Activated naive CD4-positive, alpha-beta T cell treated with anti-CD3 and anti-CD28 coated beads, Interleukin-2, amount 50 U/mL, for 16 hours (primary cell): ENCODE measurements around the gene SMARCB1.

Experiments
- DNase-seq: peaks from one replicate; pipeline ENCODE4 v3.0.0-alpha.2; 2020

The SMARCB1 gene

DNA sequence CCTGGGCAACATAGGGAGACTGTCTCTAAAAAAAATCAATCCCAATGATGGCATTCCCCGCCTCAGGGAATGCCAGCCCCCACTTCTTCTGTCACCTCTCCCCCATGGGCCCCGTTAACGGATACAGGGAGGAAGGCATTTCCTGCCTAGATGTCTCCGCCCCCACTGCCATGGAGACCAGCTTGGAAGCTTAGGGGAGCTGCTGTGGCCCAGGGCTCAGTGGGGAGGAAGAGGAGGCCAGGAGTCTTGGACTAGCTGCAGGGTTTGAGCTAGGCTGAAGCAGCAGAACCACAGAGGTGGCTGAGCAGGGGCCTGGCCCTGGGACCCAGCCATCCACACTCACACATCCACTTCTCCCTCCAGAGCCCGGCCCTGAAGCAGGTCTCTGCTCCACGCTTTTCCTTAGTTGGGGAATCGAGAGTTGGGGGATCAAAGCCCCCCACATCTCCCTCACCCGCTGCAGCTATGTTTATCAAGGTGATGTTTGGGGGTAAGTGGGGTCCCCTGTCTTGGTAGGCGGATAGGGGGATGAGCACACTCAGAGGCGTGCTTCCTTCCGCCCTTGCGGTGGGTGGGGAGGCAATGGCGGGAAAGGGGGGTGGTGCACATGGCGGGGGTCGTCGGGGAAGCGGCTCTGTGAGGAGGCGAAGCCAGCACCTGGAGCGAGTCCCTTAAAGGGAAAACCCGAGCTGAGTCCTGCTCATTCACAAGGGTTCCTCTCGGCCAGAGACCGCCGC lies 23.8 kb upstream of the SMARCB1 start, which contains the start of gene C22orf15:
Gene C22orf15, plus strand, starts transcription at position 149 of the 737 bp plus-strand sequence. Its CDS starts 317 bp downstream, at position 466.
- DNase-seq, result peak; percentile 29

DNA sequence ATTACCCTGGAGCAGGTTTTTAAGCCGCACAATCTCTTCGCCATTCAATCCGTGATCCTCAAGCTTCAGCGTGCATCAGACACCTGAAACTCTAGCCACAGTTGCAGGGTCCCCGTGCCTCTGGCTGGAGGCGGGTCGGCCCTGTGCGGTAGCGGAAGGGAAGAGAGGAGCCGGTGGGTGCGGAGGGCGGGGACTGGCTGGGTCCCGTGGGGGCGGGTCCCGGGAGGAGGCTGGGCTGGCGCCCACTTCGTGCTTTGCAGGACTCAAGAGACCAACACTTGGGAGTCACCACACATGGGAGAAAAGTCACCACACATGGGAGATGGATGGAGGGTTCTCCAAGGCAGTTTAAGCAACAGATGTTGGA lies 23.2 kb upstream of the SMARCB1 start:
- peak; percentile 67 for DNase-seq

DNA sequence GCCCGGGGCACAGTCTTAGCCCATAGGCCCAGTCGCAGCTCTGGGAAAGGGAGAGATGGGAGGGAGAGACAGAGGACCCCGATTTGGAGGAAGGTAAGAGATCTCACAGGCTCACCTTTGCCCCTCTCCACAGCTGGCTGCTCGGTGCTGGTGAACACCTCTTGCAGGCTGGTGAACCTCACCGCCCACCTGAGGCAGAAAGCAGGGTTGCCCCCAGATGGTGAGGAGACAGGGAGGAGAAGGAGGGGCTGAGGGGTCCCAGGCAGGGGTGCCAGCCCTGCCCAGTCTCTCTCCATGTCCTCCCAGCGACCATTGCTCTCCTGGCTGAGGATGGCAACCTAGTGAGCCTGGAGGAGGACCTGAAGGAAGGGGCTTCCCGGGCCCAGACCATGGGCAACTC lies 22.8 kb upstream of the SMARCB1 start:
- no peak for DNase-seq

DNA sequence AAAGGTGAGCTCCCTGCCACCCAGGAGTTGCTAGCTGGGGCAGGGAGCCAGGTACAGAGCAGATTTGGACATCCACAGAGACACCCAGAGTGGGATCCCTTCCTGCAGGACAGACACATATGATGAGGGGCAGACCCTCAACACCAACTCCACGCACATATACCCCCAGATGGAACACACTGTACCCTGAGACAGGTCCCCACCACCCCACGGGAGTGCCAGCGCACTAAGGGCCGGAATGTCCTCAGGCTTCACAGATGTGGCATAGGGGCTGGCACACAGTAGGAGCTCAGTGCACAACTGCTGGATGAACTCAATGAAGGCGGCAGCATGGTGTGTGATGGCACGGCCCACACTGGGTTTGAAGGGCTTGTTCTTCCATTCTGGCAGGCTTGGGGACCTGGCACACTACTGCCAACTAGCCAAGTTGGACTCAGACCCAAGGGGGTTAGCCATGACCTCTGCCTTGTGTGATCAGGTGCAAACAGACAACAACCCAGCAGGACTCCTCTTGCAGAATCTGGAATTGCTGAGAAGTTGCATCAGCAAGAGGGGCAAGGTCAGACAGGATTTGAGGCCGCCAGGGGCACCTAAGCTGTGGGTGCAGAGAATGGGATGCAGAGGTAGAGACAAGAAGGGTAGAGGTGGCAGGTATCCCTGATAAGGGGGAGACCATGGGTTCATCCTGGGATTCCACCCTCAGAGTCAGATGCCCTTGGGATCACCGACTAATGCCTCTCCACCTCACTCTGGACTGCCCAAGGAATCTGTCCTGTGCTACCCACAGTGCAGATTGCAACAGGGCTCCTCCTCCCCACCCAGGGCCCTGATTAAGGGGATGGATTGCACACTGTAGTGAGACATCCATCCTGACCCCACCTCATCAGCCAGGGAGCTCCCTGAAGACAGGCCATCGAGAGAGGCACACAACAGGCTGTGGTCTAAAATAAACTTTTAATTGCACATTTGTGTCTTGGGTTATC lies 21.6 kb upstream of the SMARCB1 start:
- no peak for DNase-seq

- no peak for DNase-seq
Measured at GRCh38 chr22:23767303-23767672, 19.5 kb upstream of the SMARCB1 start.

DNA sequence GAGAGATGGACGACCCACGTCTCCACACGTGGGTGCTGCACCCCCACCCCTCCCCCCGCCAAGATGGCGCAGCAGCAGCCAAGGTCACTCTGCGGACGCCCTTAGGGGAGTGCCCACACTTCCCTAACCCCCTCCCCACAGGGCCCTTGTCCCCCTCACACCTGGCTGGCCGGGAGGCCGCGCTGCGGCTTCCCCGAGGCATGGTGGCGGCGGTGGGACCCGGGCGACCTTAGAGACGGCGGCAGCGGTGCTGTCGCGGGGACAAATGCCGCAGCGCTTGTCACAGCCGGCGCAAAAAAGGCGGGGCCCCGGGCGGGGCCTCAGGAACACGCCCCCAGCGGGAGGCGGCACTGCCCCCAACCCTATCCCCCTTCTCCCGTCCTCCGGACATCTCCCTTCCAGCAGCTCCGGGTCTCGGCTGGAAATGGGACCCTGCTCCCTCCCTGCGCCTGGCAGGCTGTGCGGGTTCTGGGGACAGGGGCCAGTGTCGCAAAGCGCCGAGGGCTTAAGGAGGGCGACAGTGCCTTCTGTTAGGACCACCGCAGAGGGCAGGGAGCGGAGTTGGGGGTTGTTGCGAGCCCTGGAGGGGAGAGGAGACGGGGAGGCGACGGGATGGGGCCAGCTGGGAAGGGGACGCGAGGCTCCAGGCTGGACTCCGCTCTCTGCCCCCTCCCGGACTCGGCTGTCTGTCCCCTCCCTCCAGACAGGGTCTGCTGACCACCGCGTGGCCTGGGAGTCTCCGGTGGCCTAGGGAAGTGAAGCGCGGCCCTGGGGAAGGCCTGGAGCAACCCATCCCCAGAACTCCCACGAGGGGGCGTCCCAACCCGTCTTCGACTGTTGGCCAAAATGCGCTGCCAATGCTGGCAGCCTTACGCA lies 18.9 kb upstream of the SMARCB1 start, which contains the start of gene CHCHD10:
Gene CHCHD10, minus strand, starts transcription at position 300 of the 876 bp plus-strand sequence. Its CDS starts 98 bp downstream, at position 202.
- DNase-seq, result peak; percentile 82

DNA sequence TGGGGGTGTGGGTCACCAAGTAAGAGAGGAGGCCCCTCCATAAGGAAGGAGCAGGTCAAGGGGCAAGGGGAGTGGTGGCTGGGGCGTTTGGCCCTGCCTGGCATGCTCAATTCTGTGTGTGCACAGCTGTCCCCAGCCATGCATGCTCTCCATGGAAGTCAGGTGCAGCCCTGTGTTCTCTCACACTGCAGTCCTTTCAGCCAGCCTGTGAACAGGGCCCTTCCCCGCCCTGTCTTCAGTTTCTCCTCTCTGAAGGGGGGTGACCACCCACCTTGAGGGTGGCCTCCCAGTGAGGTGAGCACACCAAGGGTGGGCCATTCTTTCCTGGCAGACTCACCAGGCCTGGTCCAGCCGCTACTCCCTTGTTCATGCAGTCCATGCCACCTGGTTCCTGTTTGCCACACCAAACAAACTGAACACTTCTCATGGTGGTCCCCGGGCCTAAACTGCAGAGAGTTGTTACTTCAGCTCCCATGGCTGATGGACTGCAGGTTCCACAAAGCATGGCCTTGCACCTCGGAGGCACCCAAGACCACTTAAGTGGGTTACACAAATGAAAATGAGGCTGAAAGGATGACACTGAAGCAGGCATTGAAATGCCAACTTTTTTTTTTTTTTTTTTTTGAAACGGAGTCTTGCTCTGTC lies 17.3 kb upstream of the SMARCB1 start:
- no peak for DNase-seq

DNA sequence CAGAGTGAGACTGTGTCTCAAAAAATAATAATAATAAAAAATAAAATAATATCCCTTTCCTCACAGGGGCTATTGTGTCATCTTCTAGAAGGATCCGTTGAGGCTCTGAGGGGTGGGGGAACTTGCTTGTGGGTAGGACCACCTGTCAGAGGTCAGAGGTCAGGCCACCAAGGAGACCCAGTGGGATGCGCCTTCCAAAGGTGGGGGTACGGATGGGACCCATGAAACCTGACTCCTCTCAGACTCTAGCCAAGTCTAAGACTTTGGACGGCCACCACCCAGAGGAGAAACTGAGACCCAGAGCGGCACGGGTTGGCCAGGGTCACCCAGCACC lies 14.5 kb upstream of the SMARCB1 start:
- DNase-seq, result no peak

GRCh38 chr22:23772649-23773473 lies 13.9 kb upstream of the SMARCB1 start, which contains the start of gene MMP11:
Gene MMP11 (plus strand): TSS chr22:23772849. CDS start chr22:23772871, 22 bp downstream.
- DNase-seq, result peak; percentile 61

DNA sequence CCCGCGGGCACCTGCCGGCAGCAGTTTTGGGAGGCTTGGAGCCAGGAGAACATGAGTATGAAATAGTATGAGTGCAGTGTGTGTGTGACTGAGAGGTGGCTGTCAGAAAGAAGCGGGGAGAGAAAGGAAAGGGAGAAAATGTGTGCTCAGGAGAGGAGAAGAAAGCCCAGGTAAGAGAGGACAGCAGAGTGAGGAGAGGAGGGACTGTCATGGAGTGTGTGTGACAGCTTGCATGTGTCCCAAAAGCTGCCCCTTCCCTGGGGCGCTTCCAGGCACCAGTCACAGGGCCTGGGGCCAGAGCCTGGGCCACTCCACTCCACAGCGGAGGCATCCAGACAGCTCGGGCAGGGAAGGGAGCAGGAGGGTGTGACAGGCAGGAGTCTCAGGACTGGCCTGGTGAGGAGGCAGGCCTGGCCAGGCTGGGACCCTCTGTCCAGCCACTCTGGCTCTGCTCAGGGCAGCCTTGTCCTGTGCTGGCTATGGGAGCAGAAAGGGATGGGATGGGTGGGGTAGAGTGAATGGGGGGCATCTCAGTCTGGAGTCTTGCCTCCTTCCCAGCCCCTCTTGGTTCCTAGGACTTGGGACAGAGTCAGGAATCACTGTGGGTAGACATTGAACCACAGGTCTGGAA lies 13.2 kb upstream of the SMARCB1 start:
- no peak for DNase-seq

DNA sequence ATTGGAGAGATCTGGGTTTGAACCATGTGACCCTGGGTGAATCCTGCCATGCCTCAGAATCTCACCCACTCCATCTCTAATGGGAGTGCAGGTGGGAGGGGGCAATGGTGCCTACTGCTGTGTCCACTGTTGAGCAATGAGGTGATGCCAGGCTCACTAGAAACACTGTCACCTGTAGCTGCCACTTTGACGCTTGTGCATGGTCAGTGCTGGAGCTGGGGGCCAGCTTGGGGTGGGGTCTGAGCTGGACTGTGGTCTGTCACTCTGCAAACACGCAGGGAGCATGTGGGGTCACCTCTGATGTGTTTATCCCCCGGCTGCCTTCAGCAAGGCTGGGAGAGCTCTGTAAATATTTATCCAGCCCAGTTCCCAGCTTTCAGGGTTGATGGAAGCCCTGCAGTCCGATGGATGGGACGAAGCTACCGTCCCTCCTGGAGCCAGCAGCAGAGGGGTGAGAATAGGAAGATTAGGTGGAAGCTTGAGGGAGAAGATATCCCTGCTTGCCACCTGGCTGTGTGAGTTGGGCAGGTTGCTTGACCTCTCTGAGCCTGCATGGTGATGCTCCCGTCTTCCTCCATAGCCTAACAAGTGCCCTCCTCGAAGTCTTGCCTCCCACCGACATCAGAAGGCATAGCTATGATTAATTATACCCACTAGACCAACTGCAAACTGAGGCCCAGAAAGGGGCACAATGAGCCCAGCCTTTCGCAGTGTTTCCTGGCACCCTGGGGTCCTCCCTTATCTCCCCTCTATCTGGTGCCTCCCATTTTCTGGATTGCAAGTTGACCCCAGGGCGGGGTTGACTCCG lies 12.4 kb upstream of the SMARCB1 start:
- no peak for DNase-seq

DNA sequence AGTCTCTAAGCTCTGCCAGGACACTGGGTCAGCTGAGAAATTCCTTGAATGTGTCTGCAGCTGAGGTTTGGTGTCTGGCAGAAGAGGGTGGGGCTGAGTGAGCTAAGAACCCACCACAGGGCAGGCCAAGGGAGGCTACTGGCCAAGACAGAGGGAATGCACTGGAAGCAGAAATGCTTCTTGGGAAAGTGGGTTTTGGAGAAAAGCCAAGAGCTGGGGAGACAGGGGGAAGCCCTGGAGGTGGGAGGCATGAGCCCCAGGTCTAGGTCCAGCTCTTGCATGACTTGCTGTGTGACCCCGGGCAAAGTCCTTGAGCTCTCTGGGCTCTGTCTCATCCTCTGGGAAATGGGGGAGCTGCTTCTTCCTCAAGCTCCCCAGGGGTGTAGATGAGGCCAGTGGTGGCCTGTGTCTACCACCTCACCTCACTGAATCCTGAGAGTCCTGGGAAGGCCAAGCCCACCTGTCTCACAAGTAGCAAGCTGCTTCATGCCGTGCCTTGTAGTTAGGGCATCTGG lies 11.8 kb upstream of the SMARCB1 start:
- no peak for DNase-seq

DNA sequence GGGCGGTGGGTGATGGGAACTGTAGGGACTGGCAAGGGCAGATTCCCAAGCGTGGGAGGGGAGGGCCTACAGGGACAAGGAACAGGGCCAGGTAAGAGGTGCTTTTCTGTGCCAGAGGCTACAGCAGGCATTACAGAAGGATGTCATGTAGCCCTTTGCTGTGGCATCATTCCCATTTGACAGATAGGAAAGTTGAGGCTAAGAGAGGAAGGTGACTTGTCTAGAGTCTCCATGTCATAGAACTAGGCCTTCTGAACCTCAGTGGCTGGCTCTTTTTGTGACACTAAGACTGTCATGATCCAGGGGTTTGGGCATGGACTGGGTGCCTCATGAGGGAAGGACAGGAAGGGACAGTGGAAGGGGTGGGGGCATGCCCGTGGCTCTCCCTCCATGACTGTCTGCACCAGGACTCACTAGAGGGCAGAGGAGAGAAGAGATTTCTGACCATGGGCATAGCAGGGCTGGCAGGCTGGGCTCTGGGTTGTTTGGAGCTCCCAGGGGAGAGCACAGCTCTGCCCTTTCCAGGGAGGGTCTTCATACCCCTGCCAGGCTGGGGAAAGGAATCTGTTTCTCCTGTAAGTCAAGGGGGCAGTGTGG lies 10.9 kb upstream of the SMARCB1 start:
- no peak for DNase-seq

- no peak for DNase-seq
Measured at GRCh38 chr22:23777776-23778576, 8.8 kb upstream of the SMARCB1 start.

GRCh38 chr22:23778577-23778900 lies 8.2 kb upstream of the SMARCB1 start:
- no peak for DNase-seq

GRCh38 chr22:23779083-23779482 lies 7.7 kb upstream of the SMARCB1 start:
- DNase-seq, result no peak

DNA sequence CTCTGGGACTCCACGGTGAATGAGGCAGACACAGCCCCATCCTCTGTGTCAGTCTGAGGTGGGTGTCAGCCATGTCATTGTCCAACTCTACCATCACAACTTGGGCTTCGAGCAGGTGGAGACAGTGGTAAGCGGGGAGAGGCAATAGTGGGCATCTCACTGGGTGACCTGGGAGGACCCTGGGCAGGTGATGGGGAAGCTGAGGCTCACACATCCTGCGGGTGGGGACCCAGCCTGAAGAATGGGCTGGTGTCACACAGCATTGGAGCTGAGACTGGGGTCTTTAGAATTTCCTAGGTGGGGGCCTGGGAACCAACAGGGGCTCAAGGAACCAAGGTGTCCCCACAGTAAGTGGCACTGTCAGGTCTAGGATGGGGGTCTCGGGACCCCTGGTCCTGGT lies 7.0 kb upstream of the SMARCB1 start:
- no peak for DNase-seq

DNA sequence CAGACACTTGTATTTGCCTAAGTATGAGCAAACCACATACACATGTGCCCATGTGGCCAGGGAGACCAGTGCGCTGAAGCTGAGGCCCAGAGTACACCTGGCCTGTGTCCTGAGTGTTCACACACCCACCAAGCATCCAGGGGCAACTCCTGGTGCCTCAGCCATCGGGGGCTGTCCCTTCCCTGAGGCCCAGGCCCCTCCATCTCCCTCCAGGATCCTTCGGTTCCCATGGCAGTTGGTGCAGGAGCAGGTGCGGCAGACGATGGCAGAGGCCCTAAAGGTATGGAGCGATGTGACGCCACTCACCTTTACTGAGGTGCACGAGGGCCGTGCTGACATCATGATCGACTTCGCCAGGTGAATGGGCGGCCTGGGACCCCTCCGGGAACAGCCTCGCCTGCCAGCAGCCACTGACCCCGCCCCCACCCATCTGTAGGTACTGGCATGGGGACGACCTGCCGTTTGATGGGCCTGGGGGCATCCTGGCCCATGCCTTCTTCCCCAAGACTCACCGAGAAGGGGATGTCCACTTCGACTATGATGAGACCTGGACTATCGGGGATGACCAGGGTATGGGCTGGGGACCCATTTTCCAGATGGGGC lies 6.5 kb upstream of the SMARCB1 start:
- no peak for DNase-seq
